SK-MEL-5 (cell line): Measurements from ENCODE around the gene MTM1. TPM values are rescaled to one million over a fixed set of nuclear protein-coding genes. Genes with fewer than 3 reads are reported as not detected.

Experiments used
- DNase-seq: peaks from one replicate; pipeline ENCODE4 v3.0.0-alpha.2; 2016; ENCODE audit warnings: low read depth, low spot score
- in situ Hi-C: cut with HindIII; loops from 2 replicates; pipeline ENCODE4 v1.10.0; 2016; ENCODE audit warnings: low sequenced_read_pairs, high pct_unique_total_duplicates, low pct_unique_long_range_greater_than_20kb
- total RNA-seq: library from RNA; depleted of rRNA; stranded (reverse); fragments of >200 nt; shearing (Covaris generic); gene quantifications from 2 replicates; pipeline ENCODE4 v1.2.3, GENCODE V29; 2014

The MTM1 gene
- total RNA-seq, 1 experiment from 2014 or later = 9.5 TPM

- DNase-seq = no peak
- in situ Hi-C loops = no loop called here
Measured at GRCh38 chrX:150690126-150690525, 121.7 kb downstream of the MTM1 start.

- in situ Hi-C loops = no loop called here
Measured at GRCh38 chrX:150692296-150692695, 123.9 kb downstream of the MTM1 start.

GRCh38 chrX:150692831-150693724 lies 124.7 kb downstream of the MTM1 start, which contains the start of gene MTMR1:
Gene MTMR1, plus strand, starts transcription at chrX:150693396. Its CDS starts 135 bp downstream, at chrX:150693531.
- DNase-seq = no peak
- in situ Hi-C loops = no loop called here

More at GRCh38 chrX:150692296-150692695, 123.9 kb downstream of the MTM1 start:
- no peak for DNase-seq

- in situ Hi-C loops = no loop called here
- DNase-seq = no peak
Measured at GRCh38 chrX:150693725-150694574, 125.5 kb downstream of the MTM1 start.

GRCh38 chrX:150694738-150695410 lies 126.5 kb downstream of the MTM1 start:
- in situ Hi-C loops = no loop called here
- no peak for DNase-seq

- DNase-seq = no peak
- in situ Hi-C loops = no loop called here
Measured at GRCh38 chrX:150696331-150696730, 127.9 kb downstream of the MTM1 start.

- no peak for DNase-seq
- in situ Hi-C loops = no loop called here
Measured at GRCh38 chrX:150696866-150697265, 128.4 kb downstream of the MTM1 start.

GRCh38 chrX:150697641-150698040 lies 129.2 kb downstream of the MTM1 start:
- DNase-seq = no peak
- in situ Hi-C loops = no loop called here

GRCh38 chrX:150698981-150699380 lies 130.6 kb downstream of the MTM1 start:
- in situ Hi-C loops = no loop called here
- no peak for DNase-seq

GRCh38 chrX:150700107-150700506 lies 131.7 kb downstream of the MTM1 start:
- in situ Hi-C loops = no loop called here
- DNase-seq = no peak

GRCh38 chrX:150701377-150701776 lies 133.0 kb downstream of the MTM1 start:
- in situ Hi-C loops = no loop called here

GRCh38 chrX:150702966-150703694 lies 134.7 kb downstream of the MTM1 start:
- in situ Hi-C loops = no loop called here
- no peak for DNase-seq

More at GRCh38 chrX:150701377-150701776, 133.0 kb downstream of the MTM1 start:
- DNase-seq = no peak

- in situ Hi-C loops = no loop called here
- no peak for DNase-seq
Measured at GRCh38 chrX:150703695-150703974, 135.2 kb downstream of the MTM1 start.

- DNase-seq = no peak
- in situ Hi-C loops = no loop called here
Measured at GRCh38 chrX:150704030-150704613, 135.7 kb downstream of the MTM1 start.

- in situ Hi-C loops = no loop called here
- DNase-seq = no peak
Measured at GRCh38 chrX:150712619-150713018, 144.2 kb downstream of the MTM1 start.

GRCh38 chrX:150715184-150715583 lies 146.8 kb downstream of the MTM1 start:
- no peak for DNase-seq
- in situ Hi-C loops = no loop called here

- DNase-seq = no peak
- in situ Hi-C loops = no loop called here
Measured at GRCh38 chrX:150719621-150720020, 151.2 kb downstream of the MTM1 start.
